Mucosa of descending colon (tissue), 3 donors: ENCODE measurements around the gene DCDC2B. TPM values are rescaled to one million over a fixed set of nuclear protein-coding genes. Genes with fewer than 3 reads are reported as not detected.
"Not testable (repeated sequence)": the region's sequence is repeated elsewhere in the genome, so short reads cannot be mapped to it uniquely, and the experiment has no call there.

ENCODE experiments used
- ATAC-seq: fragments of 200-7000 bp; cut with Tn5 transposase; one replicate; pipeline ENCODE4 v1.9.1; 2020; ENCODE audit warnings: mild to moderate bottlenecking, moderate library complexity
- DNase-seq, 3 donors: peaks; one replicate each; pipeline ENCODE4 v3.0.0-alpha.2; 2020
- H3K36me3 ChIP-seq: fragments of 200-600 bp; one replicate; pipeline ENCODE4 v1.8.0; 2021; ENCODE audit warnings: low read depth, mild to moderate bottlenecking
- H3K4me1 ChIP-seq: fragments of 200-600 bp; one replicate; pipeline ENCODE4 v1.8.0; 2021; ENCODE audit warnings: low read depth, mild to moderate bottlenecking
- H3K4me3 ChIP-seq: fragments of 200-600 bp; one replicate; pipeline ENCODE4 v1.8.0; 2021; ENCODE audit warnings: mild to moderate bottlenecking
- H3K9me3 ChIP-seq: fragments of 200-600 bp; one replicate; pipeline ENCODE4 v1.8.0; 2021; ENCODE audit warnings: mild to moderate bottlenecking
- CTCF ChIP-seq: fragments of 200-600 bp; IDR thresholded peaks from one replicate; pipeline ENCODE4 v1.8.0; 2022; ENCODE audit warnings: antibody characterized with exemption, mild to moderate bottlenecking
- intact Hi-C, 2 donors: fragments of 100-400 bp; cut with DNase I in 1 of 2; cut with micrococcal nuclease in 1 of 2; formaldehyde crosslinking; loops; one replicate each; pipeline versions ENCODE4 v1.11.0 to v1.11.1; 2022; cut with DNase I, micrococcal nuclease
- total RNA-seq, 3 donors: library from RNA; stranded (reverse); fragmentation: NEBNext Ultra II Directional in 2 of 3; extraction: Animal tissue kit (Norgen Biotek cat#: 25700) in 2 of 3; gene quantifications; one replicate each; pipeline versions ENCODE4 v1.2.1 to v1.2.4, GENCODE V29; 2021 to 2023
- donor health status: DM: no; HTN: no; CAD: no; lungs with moderate emphysema.
- donor health status: DM: no; HTN: no; CAD: no.
- donor health status: DM: no; HTN: yes; CAD: no.

DCDC2B gene
- total RNA-seq, 3 donors from 2014 or later: not detected

GRCh38 chr1:32249831-32250525 lies 41.1 kb downstream of the DCDC2B start:
- no peak for TF ChIP-seq CTCF
- no peak overlapping the region for H3K4me3 ChIP-seq
- no peaks in the 10 kb centered on the region for H3K9me3 ChIP-seq
- H3K36me3 ChIP-seq: no peaks in the 10 kb centered on the region
- ATAC-seq: peak; percentile 73
- H3K4me1 ChIP-seq: peaks cover 12% of the 10 kb centered on the region
- peak; percentile 61 to 85 (median 69) for DNase-seq
- intact Hi-C loops: no loop called here

- Histone ChIP-seq H3K9me3 (no peaks in the 10 kb centered on the region), H3K4me3 (no peak within 1 kb of the TSS), H3K36me3 (no peaks in the 10 kb centered on the region), H3K4me1 (peaks cover 12% of the 10 kb centered on the region)
- no peak for TF ChIP-seq CTCF
- ATAC-seq: peak; percentile 48
- intact Hi-C loops: no loop called here
- peak; percentile 34 to 85 (median 65) for DNase-seq
Observed at GRCh38 chr1:32250893-32251716, 42.2 kb downstream of the DCDC2B start, which contains the start of gene LCK. LCK (plus strand) TSS chr1:32251265; CDS start chr1:32274330, 23,065 bp downstream.

GRCh38 chr1:32255072-32256071 lies 46.5 kb downstream of the DCDC2B start:
- no peak for TF ChIP-seq CTCF
- intact Hi-C loops: no loop called here
- no peak for DNase-seq
- no peaks in the 10 kb centered on the region for H3K9me3 ChIP-seq
- no peak overlapping the region for H3K4me3 ChIP-seq
- no peaks in the 10 kb centered on the region for H3K4me1 ChIP-seq
- no peak for ATAC-seq
- H3K36me3 ChIP-seq: no peaks in the 10 kb centered on the region

GRCh38 chr1:32256473-32257226 lies 47.8 kb downstream of the DCDC2B start:
- Histone ChIP-seq H3K36me3 (no peaks in the 10 kb centered on the region), H3K9me3 (no peaks in the 10 kb centered on the region), H3K4me1 (no peaks in the 10 kb centered on the region), H3K4me3 (no peak overlapping the region)
- intact Hi-C loops: no loop called here
- TF ChIP-seq CTCF: no peak
- DNase-seq (no peak), ATAC-seq (no peak)

GRCh38 chr1:32257227-32257508 lies 48.3 kb downstream of the DCDC2B start:
- Histone ChIP-seq H3K4me3 (no peak overlapping the region), H3K4me1 (no peaks in the 10 kb centered on the region), H3K36me3 (no peaks in the 10 kb centered on the region), H3K9me3 (no peaks in the 10 kb centered on the region)
- intact Hi-C loops: no loop called here
- ATAC-seq (no peak), DNase-seq (no peak)
- no peak for TF ChIP-seq CTCF

GRCh38 chr1:32263236-32263593 lies 54.3 kb downstream of the DCDC2B start:
- H3K4me3 ChIP-seq, intact Hi-C loops, H3K36me3 ChIP-seq, H3K9me3 ChIP-seq, DNase-seq, H3K4me1 ChIP-seq, ATAC-seq: not testable (repeated sequence)
